ENCODE results near the gene AQP1.

GRCh38 chr7:30915751-30916150, 4.1 kb downstream of the AQP1 start:
- no peak for TF ChIP-seq POLR2A (IDR thresholded peaks at IDR 0.05; ENCODE audit: control extremely low read depth in 1 of 2, low read depth in 2 of 2, low read length in 2 of 2)
- no peak for TF ChIP-seq CTCF (IDR thresholded peaks at IDR 0.05; ENCODE audit: control extremely low read depth in 1 of 3, insufficient read depth in 1 of 3, low read depth in 1 of 3, low read length in 3 of 3)
- TF ChIP-seq EGR1 (IDR thresholded peaks at IDR 0.05; ENCODE audit: borderline replicate concordance, low read depth, low read length), result no peak
- no peak for TF ChIP-seq SP1 (IDR thresholded peaks at IDR 0.05; ENCODE audit: low read depth, low read length)
- no peak for TF ChIP-seq GABPA (IDR thresholded peaks at IDR 0.05; ENCODE audit: borderline replicate concordance, insufficient read depth, low read length)
